ENCODE data around the gene BAIAP2L1. TPM values are rescaled to one million over a fixed set of nuclear protein-coding genes. Genes with fewer than 3 reads are reported as not detected.
A peak's percentile ranks its signal among the peaks of the same experiment; 100 is the strongest.
"Not testable (repeated sequence)": the region's sequence is repeated elsewhere in the genome, so short reads cannot be mapped to it uniquely, and the experiment has no call there.

Gene BAIAP2L1
- total RNA-seq, 1 donor from 2014 or later: 21.6 TPM

DNA sequence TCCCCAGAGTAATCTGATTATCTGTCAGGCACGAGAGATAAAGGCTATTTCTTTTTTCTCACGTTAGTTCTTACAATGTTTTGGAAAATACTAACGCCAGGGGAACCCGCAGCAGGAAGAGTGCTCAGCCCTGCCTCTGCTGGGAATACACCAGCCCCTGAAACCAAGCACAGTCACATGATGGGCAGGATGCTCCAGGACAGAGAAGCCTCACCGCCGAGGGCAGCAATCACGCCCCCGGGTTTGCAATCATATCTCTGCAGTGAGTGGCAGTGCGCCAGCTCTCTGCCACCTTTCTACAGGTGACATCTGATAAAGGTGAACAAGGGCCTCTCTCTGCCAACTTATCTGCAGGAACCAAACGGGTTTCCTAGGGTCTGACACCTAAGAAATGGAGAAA is 79.6 kb downstream of the BAIAP2L1 start:
- H3K36me3 ChIP-seq (ENCODE audit: insufficient read depth, low read length): no peaks in the 10 kb centered on the region
- H3K79me2 ChIP-seq (ENCODE audit: insufficient read depth, low read length): no peaks in the 10 kb centered on the region
- Mint-ChIP-seq H3K4me3 (ENCODE audit: unreplicated experiment) (no peak overlapping the region), H3K9me3 (ENCODE audit: unreplicated experiment) (no peaks in the 10 kb centered on the region), H3K27ac (ENCODE audit: unreplicated experiment) (no peak overlapping the region), H3K27me3 (ENCODE audit: low read depth, unreplicated experiment) (no peaks in the 10 kb centered on the region), H3K36me3 (ENCODE audit: low read depth, unreplicated experiment) (peaks cover 13% of the 10 kb centered on the region), H3K4me1 (ENCODE audit: low read depth, unreplicated experiment) (peaks cover 19% of the 10 kb centered on the region)
- H3K27me3 ChIP-seq (ENCODE audit: insufficient read depth, low read length): no peaks in the 10 kb centered on the region
- H3K4me3 ChIP-seq (ENCODE audit: insufficient read depth, low read depth, low read length): no peak overlapping the region
- TF ChIP-seq EZH2 (IDR thresholded peaks at IDR 0.05; ENCODE audit: insufficient read depth, low read length): no peak
- TF ChIP-seq, protein P1, sequence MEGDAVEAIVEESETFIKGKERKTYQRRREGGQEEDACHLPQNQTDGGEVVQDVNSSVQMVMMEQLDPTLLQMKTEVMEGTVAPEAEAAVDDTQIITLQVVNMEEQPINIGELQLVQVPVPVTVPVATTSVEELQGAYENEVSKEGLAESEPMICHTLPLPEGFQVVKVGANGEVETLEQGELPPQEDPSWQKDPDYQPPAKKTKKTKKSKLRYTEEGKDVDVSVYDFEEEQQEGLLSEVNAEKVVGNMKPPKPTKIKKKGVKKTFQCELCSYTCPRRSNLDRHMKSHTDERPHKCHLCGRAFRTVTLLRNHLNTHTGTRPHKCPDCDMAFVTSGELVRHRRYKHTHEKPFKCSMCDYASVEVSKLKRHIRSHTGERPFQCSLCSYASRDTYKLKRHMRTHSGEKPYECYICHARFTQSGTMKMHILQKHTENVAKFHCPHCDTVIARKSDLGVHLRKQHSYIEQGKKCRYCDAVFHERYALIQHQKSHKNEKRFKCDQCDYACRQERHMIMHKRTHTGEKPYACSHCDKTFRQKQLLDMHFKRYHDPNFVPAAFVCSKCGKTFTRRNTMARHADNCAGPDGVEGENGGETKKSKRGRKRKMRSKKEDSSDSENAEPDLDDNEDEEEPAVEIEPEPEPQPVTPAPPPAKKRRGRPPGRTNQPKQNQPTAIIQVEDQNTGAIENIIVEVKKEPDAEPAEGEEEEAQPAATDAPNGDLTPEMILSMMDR (IDR thresholded peaks at IDR 0.05; ENCODE audit: insufficient read depth, low read depth, low read length): no peak
- peaks cover 6% of the 10 kb centered on the region for H3K4me1 ChIP-seq (ENCODE audit: insufficient read depth, low read length)
- no peak overlapping the region for H3K27ac ChIP-seq (ENCODE audit: low read depth, low read length)
- no peak for DNase-seq (ENCODE audit: low read depth)
- H3K9me3 ChIP-seq (ENCODE audit: insufficient read depth, low read depth, low read length): no peaks in the 10 kb centered on the region
- no peak overlapping the region for H2AFZ ChIP-seq (ENCODE audit: low read depth, low read length)
- no peaks in the 10 kb centered on the region for H4K20me1 ChIP-seq (ENCODE audit: insufficient read depth, low read length)
- no peak for FAIRE-seq
- no peak overlapping the region for H3K9ac ChIP-seq (ENCODE audit: low read length)
- H3K4me2 ChIP-seq (ENCODE audit: low read length): no peak overlapping the region

DNA sequence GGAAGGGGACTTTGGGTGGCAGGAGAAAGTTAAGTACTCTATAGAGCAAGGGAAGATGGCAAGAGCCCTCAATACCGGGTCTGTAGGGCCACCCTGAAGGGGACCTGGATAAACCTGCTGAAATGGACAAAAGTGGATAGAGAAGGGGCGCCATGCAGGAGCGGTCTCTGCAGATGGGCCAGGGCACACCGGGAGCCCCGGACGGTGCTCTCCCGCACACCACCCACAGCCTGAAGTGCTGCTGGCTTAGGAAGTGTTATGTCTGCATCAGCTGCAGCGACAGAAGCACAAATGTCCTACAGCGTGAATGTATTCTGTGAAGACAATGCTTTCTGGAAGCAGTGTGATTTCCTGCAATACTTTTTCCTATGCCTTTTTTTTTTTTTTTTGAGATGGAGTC is 81.7 kb downstream of the BAIAP2L1 start:
- H3K27me3 ChIP-seq (ENCODE audit: insufficient read depth, low read length): no peaks in the 10 kb centered on the region
- peak overlapping the region; percentile 57 for H3K4me3 Mint-ChIP-seq (ENCODE audit: unreplicated experiment)
- H3K27me3 Mint-ChIP-seq (ENCODE audit: low read depth, unreplicated experiment): no peaks in the 10 kb centered on the region
- H3K4me3 ChIP-seq (ENCODE audit: insufficient read depth, low read depth, low read length): no peak overlapping the region
- no peak overlapping the region for H3K9ac ChIP-seq (ENCODE audit: low read length)
- H3K79me2 ChIP-seq (ENCODE audit: insufficient read depth, low read length): no peaks in the 10 kb centered on the region
- peaks cover 6% of the 10 kb centered on the region for H3K4me1 ChIP-seq (ENCODE audit: insufficient read depth, low read length)
- peaks cover 4% of the 10 kb centered on the region for H3K9me3 Mint-ChIP-seq (ENCODE audit: unreplicated experiment)
- peaks cover 19% of the 10 kb centered on the region for H3K36me3 Mint-ChIP-seq (ENCODE audit: low read depth, unreplicated experiment)
- H2AFZ ChIP-seq (ENCODE audit: low read depth, low read length): no peak overlapping the region
- H3K4me2 ChIP-seq (ENCODE audit: low read length): no peak overlapping the region
- H3K27ac ChIP-seq (ENCODE audit: low read depth, low read length): no peak overlapping the region
- no peak for DNase-seq (ENCODE audit: low read depth)
- no peak for FAIRE-seq
- H3K27ac Mint-ChIP-seq (ENCODE audit: unreplicated experiment): no peak overlapping the region
- TF ChIP-seq, protein P1 (IDR thresholded peaks at IDR 0.05; ENCODE audit: insufficient read depth, low read depth, low read length): no peak
- peaks cover 20% of the 10 kb centered on the region for H3K4me1 Mint-ChIP-seq (ENCODE audit: low read depth, unreplicated experiment)
- H3K36me3 ChIP-seq (ENCODE audit: insufficient read depth, low read length): no peaks in the 10 kb centered on the region
- no peaks in the 10 kb centered on the region for H4K20me1 ChIP-seq (ENCODE audit: insufficient read depth, low read length)
- no peaks in the 10 kb centered on the region for H3K9me3 ChIP-seq (ENCODE audit: insufficient read depth, low read depth, low read length)

DNA sequence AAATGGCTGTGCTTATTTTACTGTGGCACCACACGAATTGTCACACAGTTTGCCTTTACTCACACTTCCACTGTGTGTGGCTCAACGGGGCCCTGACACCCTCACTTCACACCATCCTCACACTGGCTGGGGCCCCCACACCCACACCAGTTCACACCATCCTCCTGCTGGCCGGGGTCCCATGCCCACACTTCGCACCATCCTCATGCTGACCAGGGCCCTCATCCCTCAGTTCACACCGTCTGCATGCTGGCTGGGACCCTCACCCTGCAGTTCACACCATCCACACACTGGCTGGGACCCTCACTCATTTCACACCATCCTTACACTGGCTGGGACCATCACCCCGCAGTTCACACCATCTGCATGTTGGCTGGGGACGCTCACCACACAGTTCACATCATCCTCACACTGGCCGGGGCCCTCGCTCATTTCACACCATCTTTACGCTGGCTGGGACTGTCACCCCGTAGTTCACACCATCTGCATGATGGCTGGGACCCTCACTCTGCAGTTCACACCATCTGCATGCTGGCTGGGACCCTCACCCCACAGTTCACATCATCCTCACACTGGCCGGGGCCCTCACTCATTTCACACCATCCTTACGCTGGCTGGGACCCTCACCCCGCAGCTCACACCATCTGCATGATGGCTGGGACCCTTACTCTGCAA is 83.4 kb downstream of the BAIAP2L1 start:
- Histone ChIP-seq H4K20me1 (ENCODE audit: insufficient read depth, low read length) (no peaks in the 10 kb centered on the region), H3K9me3 (ENCODE audit: insufficient read depth, low read depth, low read length) (no peaks in the 10 kb centered on the region), H3K4me2 (ENCODE audit: low read length) (no peak overlapping the region), H3K4me3 (ENCODE audit: insufficient read depth, low read depth, low read length) (no peak overlapping the region), H3K9ac (ENCODE audit: low read length) (no peak overlapping the region), H3K36me3 (ENCODE audit: insufficient read depth, low read length) (no peaks in the 10 kb centered on the region), H3K4me1 (ENCODE audit: insufficient read depth, low read length) (no peaks in the 10 kb centered on the region), H2AFZ (ENCODE audit: low read depth, low read length) (no peak overlapping the region), H3K27me3 (ENCODE audit: insufficient read depth, low read length) (no peaks in the 10 kb centered on the region), H3K27ac (ENCODE audit: low read depth, low read length) (no peak overlapping the region), H3K79me2 (ENCODE audit: insufficient read depth, low read length) (no peaks in the 10 kb centered on the region)
- peaks cover 14% of the 10 kb centered on the region for H3K4me1 Mint-ChIP-seq (ENCODE audit: low read depth, unreplicated experiment)
- no peak overlapping the region for H3K27ac Mint-ChIP-seq (ENCODE audit: unreplicated experiment)
- peaks cover 4% of the 10 kb centered on the region for H3K9me3 Mint-ChIP-seq (ENCODE audit: unreplicated experiment)
- no peak for TF ChIP-seq EZH2 (IDR thresholded peaks at IDR 0.05; ENCODE audit: insufficient read depth, low read length)
- TF ChIP-seq, protein P1 (IDR thresholded peaks at IDR 0.05; ENCODE audit: insufficient read depth, low read depth, low read length): no peak
- no peaks in the 10 kb centered on the region for H3K27me3 Mint-ChIP-seq (ENCODE audit: low read depth, unreplicated experiment)
- H3K4me3 Mint-ChIP-seq (ENCODE audit: unreplicated experiment): no peak overlapping the region
- no peak for FAIRE-seq
- H3K36me3 Mint-ChIP-seq (ENCODE audit: low read depth, unreplicated experiment): peaks cover 19% of the 10 kb centered on the region
- DNase-seq (ENCODE audit: low read depth): no peak

DNA sequence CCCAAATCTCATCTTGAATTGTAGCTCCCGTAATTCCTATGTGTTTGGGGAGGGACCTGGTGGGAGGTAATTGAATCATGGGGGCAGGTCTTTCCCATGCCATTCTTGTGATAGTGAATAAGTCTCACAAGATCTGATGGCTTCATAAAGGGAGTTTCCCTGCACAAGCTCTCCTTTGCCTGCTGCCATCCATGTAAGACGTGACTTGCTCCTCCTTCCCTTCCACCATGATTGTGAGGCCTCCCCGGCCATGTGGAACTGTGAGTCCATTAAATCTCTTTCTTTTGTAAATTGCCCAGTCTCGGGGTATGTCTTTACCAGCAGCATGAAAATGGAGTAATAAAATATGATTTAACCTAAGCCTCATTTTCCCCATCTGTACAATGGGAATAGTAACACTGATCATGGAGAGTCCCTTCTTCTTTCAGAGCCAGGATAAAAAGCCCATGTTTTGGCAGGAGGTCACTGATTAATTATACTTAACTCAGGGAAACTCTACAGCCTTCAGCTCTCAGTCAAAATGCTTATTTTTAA is 84.8 kb downstream of the BAIAP2L1 start:
- not testable (repeated sequence) for H3K79me2 ChIP-seq (ENCODE audit: insufficient read depth, low read length); H3K9me3 ChIP-seq (ENCODE audit: insufficient read depth, low read depth, low read length); H3K36me3 ChIP-seq (ENCODE audit: insufficient read depth, low read length); H3K4me2 ChIP-seq (ENCODE audit: low read length); H3K27ac ChIP-seq (ENCODE audit: low read depth, low read length); H3K4me1 ChIP-seq (ENCODE audit: insufficient read depth, low read length); H3K4me3 Mint-ChIP-seq (ENCODE audit: unreplicated experiment); H3K9me3 Mint-ChIP-seq (ENCODE audit: unreplicated experiment); H2AFZ ChIP-seq (ENCODE audit: low read depth, low read length); H4K20me1 ChIP-seq (ENCODE audit: insufficient read depth, low read length); H3K27me3 Mint-ChIP-seq (ENCODE audit: low read depth, unreplicated experiment); DNase-seq (ENCODE audit: low read depth); H3K27me3 ChIP-seq (ENCODE audit: insufficient read depth, low read length); H3K27ac Mint-ChIP-seq (ENCODE audit: unreplicated experiment); H3K4me3 ChIP-seq (ENCODE audit: insufficient read depth, low read depth, low read length); H3K9ac ChIP-seq (ENCODE audit: low read length); FAIRE-seq
- peaks cover 22% of the 10 kb centered on the region for H3K4me1 Mint-ChIP-seq (ENCODE audit: low read depth, unreplicated experiment)
- H3K36me3 Mint-ChIP-seq (ENCODE audit: low read depth, unreplicated experiment): peaks cover 16% of the 10 kb centered on the region
